Endodermal cell (in vitro differentiated cells): ENCODE results near the gene PLA1A. TPM values are rescaled to one million over a fixed set of nuclear protein-coding genes. Genes with fewer than 3 reads are reported as not detected.

ENCODE experiments used
- DNase-seq: peaks from one replicate; pipeline ENCODE4 v3.0.0-alpha.2; 2017
- H3K27ac ChIP-seq: 2 replicates; pipeline ENCODE4 v1.5.1; 2013; ENCODE audit warnings: mild to moderate bottlenecking, low read depth, low read length, moderate library complexity
- H3K27me3 ChIP-seq: 2 replicates; pipeline ENCODE4 v1.6.1; 2013; ENCODE audit warnings: mild to moderate bottlenecking, low read length, moderate library complexity; ENCODE audit not compliant: insufficient read depth, control insufficient read depth, poor library complexity, severe bottlenecking
- H3K36me3 ChIP-seq: 2 replicates; pipeline ENCODE4 v1.7.0; 2013; ENCODE audit warnings: mild to moderate bottlenecking, low read length, moderate library complexity; ENCODE audit not compliant: control insufficient read depth, insufficient read depth
- H3K4me1 ChIP-seq: one replicate; pipeline ENCODE4 v1.7.0; 2013; ENCODE audit warnings: low read length; ENCODE audit not compliant: control insufficient read depth, insufficient read depth
- H3K4me3 ChIP-seq: 2 replicates; pipeline ENCODE4 v1.5.1; 2013; ENCODE audit warnings: mild to moderate bottlenecking, low read length, moderate library complexity
- H3K9ac ChIP-seq: 2 replicates; pipeline ENCODE4 v1.6.1; 2013; ENCODE audit warnings: mild to moderate bottlenecking, low read length, moderate library complexity; ENCODE audit not compliant: poor library complexity, severe bottlenecking; ENCODE audit errors: extremely low read depth
- H3K9me3 ChIP-seq: 2 replicates; pipeline ENCODE4 v1.6.1; 2013; ENCODE audit warnings: mild to moderate bottlenecking, low read length, moderate library complexity; ENCODE audit not compliant: control insufficient read depth
- H3K27ac Mint-ChIP-seq: 2 replicates; pipeline ENCODE4 v1.8.0; 2020; ENCODE audit warnings: mixed read lengths
- H3K27me3 Mint-ChIP-seq: 2 replicates; pipeline ENCODE4 v1.8.0; 2021; ENCODE audit warnings: mild to moderate bottlenecking, mixed read lengths; ENCODE audit not compliant: insufficient read depth
- H3K36me3 Mint-ChIP-seq: 2 replicates; pipeline ENCODE4 v1.8.0; 2020; ENCODE audit warnings: low read depth, mixed read lengths
- H3K4me1 Mint-ChIP-seq: 2 replicates; pipeline ENCODE4 v1.8.0; 2020; ENCODE audit warnings: mixed read lengths
- H3K4me3 Mint-ChIP-seq: 2 replicates; pipeline ENCODE4 v1.8.0; 2020; ENCODE audit warnings: mild to moderate bottlenecking, moderate library complexity, mixed read lengths
- H3K9me3 Mint-ChIP-seq: 2 replicates; pipeline ENCODE4 v1.8.0; 2020; ENCODE audit warnings: mild to moderate bottlenecking, mixed read lengths
- WGBS, 2 experiments: methylation state at CpG; one replicate each; pipeline versions ENCODE4 v1.1.5 to v1.1.7; 2013; ENCODE audit warnings: missing lambda C conversion rate in 2 of 2, mixed read lengths in 1 of 2; ENCODE audit not compliant: insufficient coverage in 1 of 2, insufficient read length in 1 of 2; 5-methylcytosine and 5-hydroxymethylcytosine counted together
- total RNA-seq, 2 donors: library from RNA; stranded (reverse); fragmentation: NEBNext Ultra II Directional in 1 of 2; extraction: Animal tissue kit (Norgen Biotek cat#: 25700) in 1 of 2; gene quantifications; 2 replicates in 1 of 2; 3 replicates in 1 of 2; pipeline ENCODE4 v1.2.1, GENCODE V29; 2021
- TF ChIP-seq, protein P1 (sequence below): fragments of 200-600 bp; sonication (generic); conservative IDR thresholded peaks from 2 replicates; pipeline ENCODE4 v1.5.0; 2021; ENCODE audit warnings: antibody characterized with exemption, mild to moderate bottlenecking

The PLA1A gene
- total RNA-seq, 2 donors from 2014 or later, result 2.4 to 5.3 TPM

DNA sequence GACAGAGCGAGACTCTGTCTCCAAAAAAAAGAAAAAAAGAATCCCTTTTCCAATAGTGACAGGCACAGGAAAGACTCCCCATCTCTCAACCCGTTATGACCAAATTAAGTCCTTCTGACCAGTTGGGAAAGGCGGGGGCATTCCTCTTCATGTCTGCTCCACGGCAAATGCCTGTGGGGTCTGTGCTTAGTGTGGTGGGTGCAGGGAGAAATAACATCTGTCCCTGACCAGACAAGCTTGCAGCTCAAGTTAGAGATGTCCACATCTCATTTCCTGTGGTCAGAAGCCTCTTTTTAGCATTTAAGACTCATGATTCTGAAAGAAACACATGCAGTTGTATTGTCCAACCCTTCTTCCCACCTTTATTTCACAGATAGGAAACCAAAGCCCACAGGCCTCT is 16.2 kb downstream of the PLA1A start:
- Histone ChIP-seq H3K4me3 (no peak overlapping the region), H3K9me3 (no peaks in the 10 kb centered on the region), H3K9ac (no peak overlapping the region), H3K36me3 (no peaks in the 10 kb centered on the region), H3K4me1 (peaks cover 4% of the 10 kb centered on the region), H3K27ac (no peak overlapping the region), H3K27me3 (no peaks in the 10 kb centered on the region)
- Mint-ChIP-seq H3K27me3 (no peaks in the 10 kb centered on the region), H3K4me3 (no peak overlapping the region), H3K27ac (no peak overlapping the region), H3K36me3 (no peaks in the 10 kb centered on the region), H3K9me3 (peaks cover 4% of the 10 kb centered on the region), H3K4me1 (peaks cover 7% of the 10 kb centered on the region)
- WGBS, 2 experiments, result 91 to 100% methylated on average over 2 to 4 of the region's 4 CpGs
- no peak for DNase-seq
- TF ChIP-seq, protein P1, sequence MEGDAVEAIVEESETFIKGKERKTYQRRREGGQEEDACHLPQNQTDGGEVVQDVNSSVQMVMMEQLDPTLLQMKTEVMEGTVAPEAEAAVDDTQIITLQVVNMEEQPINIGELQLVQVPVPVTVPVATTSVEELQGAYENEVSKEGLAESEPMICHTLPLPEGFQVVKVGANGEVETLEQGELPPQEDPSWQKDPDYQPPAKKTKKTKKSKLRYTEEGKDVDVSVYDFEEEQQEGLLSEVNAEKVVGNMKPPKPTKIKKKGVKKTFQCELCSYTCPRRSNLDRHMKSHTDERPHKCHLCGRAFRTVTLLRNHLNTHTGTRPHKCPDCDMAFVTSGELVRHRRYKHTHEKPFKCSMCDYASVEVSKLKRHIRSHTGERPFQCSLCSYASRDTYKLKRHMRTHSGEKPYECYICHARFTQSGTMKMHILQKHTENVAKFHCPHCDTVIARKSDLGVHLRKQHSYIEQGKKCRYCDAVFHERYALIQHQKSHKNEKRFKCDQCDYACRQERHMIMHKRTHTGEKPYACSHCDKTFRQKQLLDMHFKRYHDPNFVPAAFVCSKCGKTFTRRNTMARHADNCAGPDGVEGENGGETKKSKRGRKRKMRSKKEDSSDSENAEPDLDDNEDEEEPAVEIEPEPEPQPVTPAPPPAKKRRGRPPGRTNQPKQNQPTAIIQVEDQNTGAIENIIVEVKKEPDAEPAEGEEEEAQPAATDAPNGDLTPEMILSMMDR, result no peak

DNA sequence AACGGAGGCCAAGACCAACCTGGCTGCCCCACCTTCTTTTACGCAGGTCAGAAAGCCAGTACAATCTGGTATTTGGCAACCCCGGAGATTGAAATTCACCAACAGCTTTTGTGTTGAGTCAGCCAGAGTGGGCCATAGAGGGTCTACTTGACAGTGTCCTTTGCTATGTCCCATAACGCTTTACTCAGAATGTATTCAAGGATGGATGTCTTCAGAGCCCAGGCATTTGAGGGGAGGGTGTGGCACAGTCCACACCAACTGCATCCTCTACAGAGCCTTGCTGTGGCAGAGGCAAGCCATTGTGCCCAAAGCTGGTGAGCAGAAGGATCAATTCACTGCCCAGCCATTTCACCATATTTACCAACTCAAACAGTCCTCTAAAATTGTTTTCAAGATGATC is 18.4 kb downstream of the PLA1A start:
- Mint-ChIP-seq H3K9me3 (no peaks in the 10 kb centered on the region), H3K4me3 (no peak overlapping the region), H3K4me1 (peaks cover 4% of the 10 kb centered on the region), H3K27ac (no peak overlapping the region), H3K36me3 (no peaks in the 10 kb centered on the region), H3K27me3 (peaks cover 2% of the 10 kb centered on the region)
- no peaks in the 10 kb centered on the region for H3K9me3 ChIP-seq
- H3K27ac ChIP-seq, result no peak overlapping the region
- TF ChIP-seq, protein P1, result no peak
- H3K36me3 ChIP-seq, result no peaks in the 10 kb centered on the region
- no peaks in the 10 kb centered on the region for H3K27me3 ChIP-seq
- DNase-seq, result no peak
- 60 to 74% methylated on average over 3 to 4 of the region's 4 CpGs for WGBS, 2 experiments
- no peaks in the 10 kb centered on the region for H3K4me1 ChIP-seq
- no peak overlapping the region for H3K9ac ChIP-seq
- no peak overlapping the region for H3K4me3 ChIP-seq

DNA sequence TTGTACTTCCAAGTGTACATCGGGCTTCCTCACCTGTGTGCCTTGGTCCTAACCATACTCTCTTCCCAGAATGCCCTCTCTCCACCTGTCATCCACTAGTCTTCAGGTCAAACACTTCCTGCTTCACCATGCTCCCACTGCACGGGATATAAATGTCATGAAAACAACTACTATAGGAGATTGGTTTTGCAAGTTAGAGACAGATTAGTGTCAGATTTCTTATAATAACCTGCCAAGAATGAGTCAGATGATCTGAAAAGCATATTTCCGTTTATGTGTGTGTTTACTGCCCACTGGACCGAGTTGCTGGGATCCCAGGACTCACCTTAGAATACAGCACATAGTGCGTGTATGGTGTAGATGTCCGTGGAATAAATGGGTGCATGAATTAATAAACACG is 21.4 kb downstream of the PLA1A start:
- WGBS, 2 experiments, result 88 to 100% methylated on average over 3 to 7 of the region's 7 CpGs
- no peaks in the 10 kb centered on the region for H3K9me3 Mint-ChIP-seq
- no peak overlapping the region for H3K27ac Mint-ChIP-seq

More for the DNA sequence above, 21.4 kb downstream of the PLA1A start:
- Histone ChIP-seq H3K27ac (no peak overlapping the region), H3K27me3 (no peaks in the 10 kb centered on the region), H3K9ac (no peak overlapping the region), H3K4me3 (no peak overlapping the region), H3K36me3 (no peaks in the 10 kb centered on the region), H3K4me1 (no peaks in the 10 kb centered on the region), H3K9me3 (peaks cover 2% of the 10 kb centered on the region)
- Mint-ChIP-seq H3K4me3 (no peak overlapping the region), H3K4me1 (peaks cover 4% of the 10 kb centered on the region), H3K36me3 (no peaks in the 10 kb centered on the region), H3K27me3 (peaks cover 2% of the 10 kb centered on the region)
- DNase-seq, result no peak
- TF ChIP-seq, protein P1, result no peak
